C1 segment of cervical spinal cord (tissue), 14 donors: ENCODE measurements around the gene MRPL24.

Experiments
- DNase-seq, 14 donors: peaks; one replicate each; lab custom pipeline; 2025; lab: John Stamatoyannopoulos, UW

Gene MRPL24

GRCh38 chr1:156744344-156744743, 3.5 kb upstream of the MRPL24 start:
- no peak for DNase-seq

GRCh38 chr1:156743367-156744302, 2.7 kb upstream of the MRPL24 start:
- DNase-seq, result no peak

- no peak for DNase-seq
These were observed 1.9 kb upstream of the MRPL24 start for GRCh38 chr1:156742801-156743200.

GRCh38 chr1:156742017-156742416, 1.1 kb upstream of the MRPL24 start:
- no peak for DNase-seq

GRCh38 chr1:156741481-156741983, 644 bp upstream of the MRPL24 start:
- DNase-seq, result no peak

GRCh38 chr1:156740237-156740740, 599 bp downstream of the MRPL24 start:
- DNase-seq, result no peak

- DNase-seq, result no peak
These were observed 2.0 kb downstream of the MRPL24 start for GRCh38 chr1:156738916-156739315.

- DNase-seq, result no peak
These were observed 2.5 kb downstream of the MRPL24 start for GRCh38 chr1:156738407-156738806.

- DNase-seq, result no peak
These were observed 6.8 kb downstream of the MRPL24 start for GRCh38 chr1:156733989-156734584.

GRCh38 chr1:156728599-156729462, 12.1 kb downstream of the MRPL24 start, which contains the start of gene ISG20L2:
TSS of gene ISG20L2 (minus strand) at chr1:156728766. CDS start at chr1:156727652, 1,114 bp downstream.
- peak; percentile 49 to 96 (median 86) for DNase-seq

GRCh38 chr1:156727926-156728598, 12.8 kb downstream of the MRPL24 start, which contains the start of gene METTL25B:
TSS of gene METTL25B (plus strand) at chr1:156728469. CDS start at chr1:156729105, 636 bp downstream.
- peak; percentile 48 to 93 (median 86) for DNase-seq

GRCh38 chr1:156727492-156727891, 13.4 kb downstream of the MRPL24 start:
- no peak for DNase-seq

- peak in 3 of 14 donors; percentile 13 to 19 (median 18) for DNase-seq
These were observed 14.2 kb downstream of the MRPL24 start for GRCh38 chr1:156726549-156727226.

GRCh38 chr1:156725683-156726280, 15.1 kb downstream of the MRPL24 start:
- DNase-seq, result peak in 13 of 14 donors; percentile 13 to 84 (median 68)

- DNase-seq, result no peak
These were observed 19.4 kb downstream of the MRPL24 start for GRCh38 chr1:156721535-156721934.

GRCh38 chr1:156721131-156721530, 19.8 kb downstream of the MRPL24 start:
- no peak for DNase-seq

- no peak for DNase-seq
These were observed 23.5 kb downstream of the MRPL24 start for GRCh38 chr1:156717351-156717750.

- DNase-seq, result no peak
These were observed 26.1 kb downstream of the MRPL24 start for GRCh38 chr1:156714830-156715229.

GRCh38 chr1:156712626-156713025, 28.3 kb downstream of the MRPL24 start:
- no peak for DNase-seq
